GM21367 (cell line): ENCODE results near the gene POLR1A.

Experiments used
- ATAC-seq: cut with Tn5 transposase; IDR thresholded peaks from one replicate; pipeline ENCODE4 v1.9.1; 2021; ENCODE audit not compliant: unreplicated experiment

Gene POLR1A

DNA sequence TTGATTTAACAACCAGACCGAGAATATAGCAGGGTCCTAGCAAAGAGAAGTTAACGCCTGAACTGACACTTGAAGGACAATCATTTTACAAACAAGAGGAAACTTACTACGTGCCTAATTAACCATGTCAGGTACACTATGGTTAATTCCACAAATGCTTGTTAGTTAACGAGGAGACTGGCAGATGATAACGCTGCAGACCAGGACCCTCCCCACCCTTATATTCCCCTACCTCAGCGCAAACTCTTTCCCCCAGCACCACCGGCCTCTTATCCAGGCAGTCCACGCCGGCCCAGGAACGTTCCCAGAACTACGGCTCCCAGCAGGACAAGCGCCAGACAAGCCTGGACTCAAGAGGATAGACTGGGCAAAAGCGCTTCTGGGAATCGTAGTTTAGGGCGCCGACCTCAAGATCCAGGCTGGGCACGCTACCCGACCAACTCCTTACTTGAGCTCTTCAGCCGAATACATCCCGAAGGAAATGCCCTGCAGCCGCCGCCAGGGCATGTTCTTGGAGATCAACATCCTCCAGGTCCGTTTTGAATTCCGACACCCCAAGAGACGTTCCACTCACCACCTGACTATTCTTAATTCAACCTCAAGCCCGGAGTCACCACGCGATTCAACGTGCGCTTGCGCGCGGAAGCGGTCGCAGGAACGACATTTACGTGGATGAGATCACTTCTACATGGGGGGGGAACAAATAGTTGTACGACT lies at the start of gene POLR1A:
Gene POLR1A (minus strand): TSS at position 635 of the 717 bp plus-strand sequence. CDS start 110 bp downstream, at position 525.
- ATAC-seq, result peak; percentile 60

DNA sequence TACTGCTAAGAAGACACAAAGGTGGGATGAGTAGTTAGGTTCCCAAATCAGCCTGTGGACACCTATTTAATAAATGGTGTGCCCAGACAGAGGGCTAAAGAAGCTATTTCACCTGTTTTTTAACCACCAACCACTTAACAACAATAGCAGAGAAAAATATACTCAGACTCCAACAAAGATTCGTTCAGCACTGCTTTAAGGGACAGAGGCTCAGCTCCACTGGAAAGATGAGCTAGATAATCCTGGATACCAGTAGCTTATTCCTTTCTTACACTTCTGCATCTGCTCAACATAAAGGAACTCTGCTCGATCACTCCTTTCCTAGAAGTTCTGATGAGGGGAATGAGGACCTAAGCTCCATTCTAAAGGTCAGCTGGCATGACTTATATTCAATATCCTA lies 44.8 kb upstream of the POLR1A start:
- no peak for ATAC-seq

DNA sequence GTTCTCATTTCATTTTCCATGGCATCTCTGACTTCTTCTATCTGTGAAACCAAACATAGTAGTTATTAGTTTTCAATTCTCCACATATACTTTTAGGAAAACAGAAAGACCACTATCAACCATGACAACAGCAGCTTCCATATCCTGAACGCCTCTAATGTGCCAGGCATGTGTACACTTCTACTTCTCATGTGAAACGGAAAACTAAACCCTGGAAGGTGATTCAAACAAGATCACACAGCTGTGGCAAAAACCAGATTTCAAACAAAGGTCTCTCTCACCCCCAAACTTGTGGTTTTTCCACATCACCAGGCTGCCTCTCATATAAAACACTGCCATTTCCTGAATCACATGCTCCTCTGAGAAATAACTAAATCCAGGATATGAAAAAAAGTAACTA lies 42.1 kb upstream of the POLR1A start:
- ATAC-seq, result no peak

DNA sequence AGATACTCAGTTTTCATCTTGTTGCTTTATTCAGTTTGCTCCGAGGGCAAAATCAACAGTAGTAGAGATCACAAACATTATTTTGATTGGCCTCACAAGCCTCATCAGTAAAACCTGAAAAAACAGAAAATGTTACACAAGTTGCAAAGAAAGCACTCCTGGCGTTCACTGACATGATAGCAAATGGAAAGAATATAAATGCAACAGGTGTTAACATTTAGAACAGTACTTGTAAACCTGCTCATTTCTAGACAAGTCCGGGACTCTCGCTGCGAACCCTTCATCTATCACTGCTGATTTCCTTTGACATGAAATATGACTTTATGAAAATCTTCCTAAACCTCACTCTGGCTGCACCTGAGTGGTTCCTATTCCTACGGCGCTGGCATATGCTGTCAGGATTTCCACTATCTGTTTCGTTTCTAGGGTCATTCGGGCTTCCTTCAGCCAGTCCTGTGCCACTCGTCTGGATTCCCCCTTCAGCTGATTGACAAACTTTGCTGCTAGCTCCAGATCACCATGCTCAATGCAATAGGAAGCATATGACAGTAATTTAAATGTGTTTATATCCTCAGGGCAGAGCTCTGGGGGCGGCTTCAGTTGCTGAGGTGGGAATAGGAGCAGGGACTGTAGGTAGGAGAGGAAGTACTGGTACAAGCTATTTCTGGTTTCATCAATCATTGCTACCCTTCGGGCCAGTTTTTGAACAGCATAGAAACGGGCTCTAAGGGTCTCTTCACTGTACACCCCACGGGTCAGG lies 38.4 kb upstream of the POLR1A start:
- no peak for ATAC-seq

DNA sequence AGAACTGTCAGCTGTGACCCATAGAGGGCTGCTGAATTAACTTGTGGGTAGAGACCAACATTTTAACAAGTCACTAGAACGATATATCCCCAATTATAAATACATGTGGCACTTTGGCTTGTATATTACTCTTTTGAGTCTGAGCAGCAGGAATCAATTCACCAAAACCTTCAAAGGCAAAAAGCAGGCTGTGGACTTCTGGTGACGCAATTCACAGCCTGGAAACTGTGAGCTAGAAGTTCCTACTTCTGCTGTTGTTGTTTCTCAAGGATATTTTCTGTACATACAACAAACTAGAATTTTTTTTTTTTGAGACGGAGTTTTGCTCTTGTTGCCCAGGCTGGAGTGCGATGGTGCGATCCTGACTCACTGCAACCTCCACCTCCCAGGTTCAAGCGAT lies 37.6 kb upstream of the POLR1A start:
- no peak for ATAC-seq

DNA sequence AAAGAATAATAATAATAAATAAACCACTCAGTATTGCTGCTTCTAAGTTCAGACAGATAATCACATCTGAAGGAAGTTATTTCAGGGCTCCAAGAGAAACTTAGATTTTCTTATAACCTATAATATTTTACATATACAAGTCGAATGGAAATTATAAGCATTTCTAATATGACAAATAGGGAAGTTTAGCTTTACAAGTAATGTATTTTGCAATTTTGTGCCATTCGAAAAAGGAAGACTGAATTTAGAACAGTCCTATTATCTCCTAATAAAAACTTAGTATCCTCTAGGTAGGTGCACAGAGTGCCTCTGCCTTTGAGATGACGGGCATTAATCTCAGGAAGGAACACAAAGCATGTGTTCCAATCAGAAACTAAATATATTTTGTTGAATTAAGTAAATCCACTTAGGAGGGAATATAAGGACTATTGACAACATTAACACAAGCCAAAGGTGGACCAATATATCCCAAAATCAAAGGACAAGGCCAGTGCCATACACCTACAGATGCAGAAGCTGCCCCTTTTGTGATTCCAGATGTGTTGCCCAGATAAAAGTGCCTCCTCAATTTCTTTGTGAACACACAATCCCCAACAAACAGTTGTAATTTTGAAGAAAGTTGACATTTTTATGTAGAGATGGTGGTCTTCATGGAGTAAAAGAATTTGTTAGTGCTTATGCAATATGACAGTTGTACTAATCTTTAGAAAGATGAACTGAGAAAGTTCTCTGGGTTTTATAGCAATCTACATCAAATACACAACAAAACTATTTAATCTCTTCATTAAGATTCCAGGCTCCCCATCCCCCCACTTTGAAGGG lies 37.0 kb upstream of the POLR1A start:
- no peak for ATAC-seq

DNA sequence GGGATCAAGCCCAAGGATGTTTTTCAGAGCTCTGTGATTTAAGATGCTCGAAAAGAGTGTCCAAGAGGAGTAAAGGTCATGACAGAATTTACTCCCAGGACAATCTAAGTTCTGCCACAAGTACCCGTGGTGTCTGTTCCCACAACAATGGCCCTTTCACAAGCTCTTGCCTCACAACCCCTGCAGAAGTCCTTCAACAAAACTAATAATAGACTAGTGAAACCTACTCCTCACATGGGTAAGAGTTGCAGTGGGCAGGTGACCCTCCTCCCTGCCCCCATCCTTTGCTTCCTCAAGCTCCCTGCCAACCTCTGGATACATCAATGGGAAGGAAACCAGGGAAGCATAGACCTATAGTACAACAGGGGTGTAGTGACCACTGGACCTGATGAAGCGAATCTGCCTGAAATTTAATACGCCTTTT lies 35.3 kb upstream of the POLR1A start:
- ATAC-seq, result no peak

DNA sequence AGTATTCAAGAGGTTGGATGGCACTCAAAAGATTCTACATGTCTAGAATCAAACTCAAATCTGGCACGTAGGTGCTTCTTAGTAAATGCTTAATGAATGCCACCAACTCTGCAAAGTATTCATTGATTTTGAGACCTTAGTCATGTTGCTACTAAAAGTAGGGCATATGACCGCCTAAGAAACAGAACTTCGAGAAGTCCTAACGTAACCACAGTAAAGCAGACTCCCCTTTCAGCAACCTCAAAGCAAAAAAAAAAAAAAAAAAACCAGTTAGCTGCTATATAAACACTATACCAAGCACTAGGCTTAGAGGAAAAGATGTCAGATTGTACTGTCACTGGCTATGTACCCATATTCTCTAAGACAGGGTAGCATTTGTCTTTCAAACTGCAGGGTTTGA lies 34.3 kb upstream of the POLR1A start:
- ATAC-seq, result no peak

DNA sequence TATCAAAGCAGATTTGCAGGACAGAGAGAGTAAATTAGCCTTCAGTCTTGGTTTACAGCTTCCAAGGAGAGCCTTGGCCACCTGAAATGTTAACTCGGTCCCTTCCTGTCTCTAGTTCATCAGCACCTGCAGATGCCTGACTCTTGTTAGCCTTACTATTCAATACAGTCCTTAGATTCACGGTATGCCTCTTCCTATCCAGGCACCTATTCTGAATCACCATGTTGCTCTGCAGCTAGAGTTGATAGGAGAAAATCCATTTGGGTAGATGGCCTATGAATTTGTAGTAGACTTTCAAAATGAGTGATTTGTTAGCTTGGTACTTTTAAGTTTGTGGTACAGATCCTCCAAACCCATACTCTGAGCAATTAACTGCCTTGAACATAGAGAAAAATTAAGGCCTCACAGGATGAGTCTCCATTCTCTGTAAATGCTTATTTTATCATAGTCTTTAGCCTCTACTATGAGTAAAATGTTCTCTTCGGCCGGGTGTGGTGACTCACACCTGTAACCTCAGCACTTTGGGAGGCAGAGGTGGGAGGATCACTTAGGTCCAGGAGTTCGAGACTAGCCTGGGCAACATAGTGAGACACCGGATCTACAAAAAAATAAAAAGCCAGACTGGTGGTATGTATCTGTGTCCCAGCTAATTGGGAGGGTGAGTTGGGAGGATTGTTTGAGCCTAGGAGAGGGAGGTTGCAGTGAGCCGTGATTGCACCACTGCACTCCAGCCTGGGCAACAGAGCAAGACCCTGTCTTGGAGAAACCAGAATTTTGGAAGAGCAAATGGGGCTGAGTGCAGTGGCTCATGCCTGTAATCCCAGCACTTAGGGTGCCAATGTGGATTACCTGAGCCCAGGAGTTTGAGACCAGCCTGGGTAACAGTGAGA lies 33.3 kb upstream of the POLR1A start:
- ATAC-seq, result no peak

DNA sequence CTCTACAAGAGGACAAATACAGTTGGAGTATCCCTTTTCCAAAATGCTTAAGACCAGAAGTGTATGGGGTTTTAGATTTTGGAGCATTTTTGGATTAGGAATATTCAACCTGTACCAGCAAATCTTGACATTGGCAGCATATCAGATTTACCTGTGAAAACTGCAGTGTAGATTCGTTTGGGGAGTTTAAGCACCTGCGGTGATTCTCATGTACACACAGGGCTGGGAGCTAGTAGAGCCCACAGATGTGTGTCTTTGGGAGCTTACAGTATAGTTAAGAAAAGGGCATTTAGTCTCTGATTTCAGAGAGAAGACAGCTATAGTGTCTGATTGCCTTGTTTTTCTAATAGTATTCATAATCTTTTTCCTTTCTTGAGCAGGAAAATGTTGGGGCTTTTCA lies 30.5 kb upstream of the POLR1A start:
- no peak for ATAC-seq

DNA sequence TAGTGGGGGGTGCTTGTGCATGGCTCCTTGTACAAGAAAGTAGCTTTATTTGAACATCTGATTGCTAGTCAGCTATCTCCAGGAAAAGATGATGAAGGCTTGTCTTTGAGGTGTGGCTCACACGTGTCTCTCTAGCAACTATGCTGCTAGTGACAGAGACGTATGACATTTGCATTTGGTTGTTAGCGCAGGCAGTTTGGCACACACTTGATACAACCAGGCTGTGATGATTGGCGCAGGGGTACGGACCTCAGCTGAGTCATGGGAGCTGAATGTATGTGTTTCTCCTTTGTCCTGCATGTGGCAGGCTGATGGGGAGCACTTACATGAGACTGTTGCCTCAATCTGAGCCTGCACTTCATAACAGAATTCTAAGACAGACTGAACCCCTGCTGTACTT lies 30.0 kb upstream of the POLR1A start:
- no peak for ATAC-seq

DNA sequence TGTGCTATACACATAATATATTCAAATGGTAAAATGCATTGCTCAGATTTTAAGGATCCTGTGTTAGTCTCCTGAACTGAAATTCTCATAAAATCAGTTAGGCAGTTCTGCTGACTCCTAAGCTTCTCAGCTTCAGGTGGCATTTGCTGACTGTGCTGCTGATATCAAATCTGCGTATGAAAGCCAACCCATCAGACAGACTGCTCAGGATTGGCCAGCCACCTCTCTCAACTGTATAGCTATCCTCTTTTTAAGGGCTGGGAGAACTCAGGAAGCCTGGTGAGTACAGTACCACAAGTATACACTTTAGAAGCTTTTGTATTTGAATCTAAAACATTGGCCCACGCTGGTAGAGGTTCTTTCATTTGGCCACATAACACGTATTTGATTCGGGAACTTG lies 29.0 kb upstream of the POLR1A start:
- ATAC-seq, result no peak

DNA sequence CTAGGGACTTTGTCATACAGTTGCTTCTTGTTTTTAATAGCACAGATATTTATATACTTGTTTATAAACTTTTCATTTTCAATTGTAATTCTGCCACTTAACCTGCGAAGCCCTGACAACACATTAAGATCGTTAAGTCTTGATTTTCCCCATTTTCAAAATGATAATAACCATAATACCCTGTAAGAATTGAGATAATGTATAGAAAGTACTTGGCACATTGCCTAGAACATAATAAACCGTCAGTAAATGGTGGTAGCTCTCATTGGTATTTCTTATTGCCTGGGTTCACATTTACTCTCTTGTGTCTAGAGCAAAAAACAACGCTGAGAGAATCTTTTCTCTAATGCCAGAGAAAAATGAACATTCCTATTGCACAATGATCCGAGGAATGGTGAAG lies 19.0 kb upstream of the POLR1A start:
- no peak for ATAC-seq

DNA sequence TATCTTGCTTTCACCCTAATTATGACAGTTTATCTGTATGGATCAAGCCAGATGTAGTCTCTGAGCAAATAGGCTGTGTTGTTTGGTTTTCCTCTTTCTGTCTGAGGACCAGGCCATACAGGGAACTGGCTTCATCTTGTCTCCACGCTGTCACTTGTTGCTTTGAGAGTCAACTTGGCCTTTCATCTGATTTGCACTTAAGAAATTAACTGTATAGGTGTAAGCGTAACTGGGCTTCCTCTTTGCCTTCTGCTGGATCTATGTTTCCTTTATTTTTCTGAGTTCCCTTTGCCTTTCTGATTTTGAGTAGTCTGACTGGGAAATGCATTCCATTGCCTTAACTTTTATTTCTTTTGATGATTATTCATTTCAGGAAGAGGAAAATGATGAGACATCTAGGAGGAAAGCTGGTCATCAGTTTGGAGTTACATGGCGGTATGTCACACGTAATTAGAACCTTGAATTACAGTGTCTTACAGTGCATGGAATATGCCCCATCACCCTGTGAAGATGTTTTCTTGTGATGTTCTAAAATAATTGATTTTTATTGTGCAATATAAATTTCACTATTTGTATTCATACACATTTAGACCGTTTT lies 17.7 kb upstream of the POLR1A start:
- ATAC-seq, result no peak

DNA sequence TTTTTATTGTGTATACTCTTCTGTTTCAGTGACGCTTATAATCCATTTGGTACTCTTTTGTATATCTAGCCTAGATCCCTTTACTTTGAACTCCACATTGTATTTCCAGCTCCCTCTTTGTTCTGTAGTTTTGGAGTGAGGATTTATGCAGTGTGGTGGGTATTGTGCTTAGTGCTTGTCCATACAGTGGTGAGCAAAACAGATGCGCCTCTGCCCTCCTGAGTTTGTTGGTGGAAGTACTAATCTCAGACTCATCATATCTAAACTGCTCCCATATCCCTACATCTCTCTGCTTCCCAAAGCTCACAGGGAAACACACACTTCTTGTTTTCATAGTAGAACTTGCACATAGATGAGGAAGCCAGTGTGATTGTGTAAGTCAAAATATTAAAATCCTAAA lies 12.4 kb upstream of the POLR1A start:
- ATAC-seq, result no peak

DNA sequence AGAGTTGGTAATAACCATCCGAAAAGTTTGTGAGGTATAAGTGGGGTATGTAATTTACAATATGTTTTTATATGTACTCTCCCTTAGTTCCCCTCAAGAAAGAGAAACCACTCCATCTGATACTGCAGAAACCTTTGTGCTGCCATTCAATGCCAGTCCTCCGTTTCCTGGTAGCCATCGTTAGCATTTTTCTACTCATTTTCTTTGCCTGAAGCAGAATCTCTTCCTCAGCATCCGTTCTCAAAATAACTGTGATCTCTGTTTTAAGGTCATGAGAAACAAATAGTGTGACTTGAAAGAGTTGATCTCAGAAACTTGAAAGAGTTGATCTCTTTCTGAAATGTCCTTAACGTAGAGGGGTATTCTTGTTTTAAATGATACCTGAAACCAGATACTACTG lies 1.3 kb upstream of the POLR1A start:
- ATAC-seq, result no peak

DNA sequence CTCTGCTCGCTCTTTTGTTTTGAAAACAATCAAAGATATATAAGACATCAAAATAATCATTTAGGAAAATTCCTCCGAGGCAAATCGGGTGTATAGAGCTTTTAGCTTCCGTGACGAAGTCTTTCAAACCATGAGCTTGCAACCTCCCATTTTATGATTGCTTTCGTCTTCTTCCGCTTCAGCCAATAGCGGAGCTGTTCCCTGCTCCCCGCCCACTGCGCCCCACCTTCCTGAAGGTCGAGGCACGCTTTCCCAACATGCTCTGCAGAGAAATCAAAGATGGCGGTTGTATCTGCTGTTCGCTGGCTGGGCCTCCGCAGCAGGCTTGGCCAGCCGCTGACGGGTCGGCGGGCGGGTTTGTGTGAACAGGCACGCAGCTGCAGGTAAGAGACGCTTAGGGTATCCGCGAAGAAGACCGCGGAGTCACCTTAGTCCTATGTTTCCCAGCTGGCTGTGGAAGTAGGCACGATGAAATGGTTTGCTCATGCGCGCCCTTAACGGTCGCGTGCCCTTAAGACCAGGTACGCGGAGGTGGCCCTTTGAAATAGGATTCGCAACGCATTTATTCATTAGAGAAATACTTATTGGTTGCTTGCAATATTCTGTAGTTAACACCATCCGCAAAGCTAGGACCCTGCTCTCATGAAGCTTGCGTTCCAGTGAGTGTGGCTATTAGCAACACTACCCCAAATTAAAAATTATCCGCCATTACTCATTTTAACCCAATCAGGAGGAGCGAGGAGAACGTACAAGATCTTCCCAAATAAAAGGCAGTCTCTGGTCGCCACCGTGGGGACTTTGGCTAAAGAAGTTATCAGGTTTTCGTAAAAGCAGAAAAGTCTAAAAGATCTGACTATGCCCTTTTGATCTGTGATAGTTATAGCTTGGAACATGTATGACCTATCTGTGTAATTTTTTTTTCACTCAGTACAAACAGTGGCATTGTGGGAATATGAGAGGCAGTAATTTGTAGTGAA lies 571 bp upstream of the POLR1A start, which contains the start of gene PTCD3:
Gene PTCD3 (plus strand): TSS at position 267 of the 977 bp plus-strand sequence. CDS start 13 bp downstream, at position 280.
- ATAC-seq, result peak; percentile 83

DNA sequence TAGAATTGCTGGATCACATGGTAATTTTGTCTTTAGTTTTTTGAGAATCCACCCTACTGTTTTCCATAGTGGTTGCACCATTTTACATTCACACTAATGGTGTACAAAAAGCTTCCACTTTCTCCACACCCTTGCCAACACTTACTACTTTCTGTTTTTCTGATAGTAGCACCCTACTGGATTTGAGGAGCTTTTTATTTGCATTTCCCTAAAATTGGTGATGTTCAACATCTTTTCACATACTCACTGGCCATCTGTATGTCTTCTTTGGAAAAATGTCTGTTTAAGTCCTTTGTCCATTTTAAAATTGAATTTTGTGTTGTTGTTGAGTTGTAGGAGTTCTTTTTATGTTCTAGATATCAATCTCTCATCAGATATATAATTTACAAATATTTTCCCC lies 3.5 kb downstream of the POLR1A start:
- no peak for ATAC-seq

DNA sequence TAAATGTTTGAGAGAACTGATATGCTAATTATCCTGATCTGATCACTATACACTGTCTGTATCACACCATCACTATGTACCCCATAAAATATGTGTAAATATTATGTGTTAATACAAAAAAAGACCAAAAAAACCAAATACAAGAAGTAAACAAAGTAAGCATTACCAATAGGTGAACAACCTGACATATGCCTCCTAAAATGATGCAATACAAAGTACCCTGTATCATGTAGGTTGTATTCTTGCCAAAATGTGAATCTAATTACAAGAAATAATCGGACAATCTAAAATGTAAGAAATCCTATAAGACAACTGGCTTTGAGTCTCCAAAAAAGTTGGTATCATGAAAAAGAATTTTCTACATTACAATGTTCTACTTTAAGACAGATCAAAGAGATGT lies 7.8 kb downstream of the POLR1A start:
- ATAC-seq, result no peak
